Measurements from ENCODE around the gene CNTNAP2.

The CNTNAP2 gene

GRCh38 chr7:146296028-146296427 lies 179.4 kb downstream of the CNTNAP2 start:
- no peak for DNase-seq (ENCODE audit: low spot score)

- DNase-seq (ENCODE audit: low spot score): no peak
These were observed 198.4 kb downstream of the CNTNAP2 start for GRCh38 chr7:146314962-146315361.

GRCh38 chr7:146319629-146320028 lies 203.0 kb downstream of the CNTNAP2 start:
- no peak for DNase-seq (ENCODE audit: low spot score)

GRCh38 chr7:146321301-146321700 lies 204.7 kb downstream of the CNTNAP2 start:
- DNase-seq (ENCODE audit: low spot score): no peak

- no peak for DNase-seq (ENCODE audit: low spot score)
These were observed 214.8 kb downstream of the CNTNAP2 start for GRCh38 chr7:146331369-146331768.

- DNase-seq (ENCODE audit: low spot score): no peak
These were observed 228.7 kb downstream of the CNTNAP2 start for GRCh38 chr7:146345251-146345650.

- no peak for DNase-seq (ENCODE audit: low spot score)
These were observed 229.5 kb downstream of the CNTNAP2 start for GRCh38 chr7:146346096-146346495.

- no peak for DNase-seq (ENCODE audit: low spot score)
These were observed 238.6 kb downstream of the CNTNAP2 start for GRCh38 chr7:146355216-146355615.

GRCh38 chr7:146359176-146359575 lies 242.6 kb downstream of the CNTNAP2 start:
- no peak for DNase-seq (ENCODE audit: low spot score)

GRCh38 chr7:146366938-146367337 lies 250.3 kb downstream of the CNTNAP2 start:
- no peak for DNase-seq (ENCODE audit: low spot score)

GRCh38 chr7:146370171-146370570 lies 253.6 kb downstream of the CNTNAP2 start:
- DNase-seq (ENCODE audit: low spot score): no peak

- no peak for DNase-seq (ENCODE audit: low spot score)
These were observed 258.6 kb downstream of the CNTNAP2 start for GRCh38 chr7:146375170-146375569.

- DNase-seq (ENCODE audit: low spot score): no peak
These were observed 261.6 kb downstream of the CNTNAP2 start for GRCh38 chr7:146378196-146378595.

GRCh38 chr7:146387140-146387539 lies 270.5 kb downstream of the CNTNAP2 start:
- no peak for DNase-seq (ENCODE audit: low spot score)

- no peak for DNase-seq (ENCODE audit: low spot score)
These were observed 272.3 kb downstream of the CNTNAP2 start for GRCh38 chr7:146388928-146389327.

GRCh38 chr7:146393346-146393745 lies 276.7 kb downstream of the CNTNAP2 start:
- no peak for DNase-seq (ENCODE audit: low spot score)

- DNase-seq (ENCODE audit: low spot score): no peak
These were observed 280.5 kb downstream of the CNTNAP2 start for GRCh38 chr7:146397141-146397540.

- no peak for DNase-seq (ENCODE audit: low spot score)
These were observed 285.3 kb downstream of the CNTNAP2 start for GRCh38 chr7:146401939-146402338.

GRCh38 chr7:146405737-146406136 lies 289.1 kb downstream of the CNTNAP2 start:
- no peak for DNase-seq (ENCODE audit: low spot score)

GRCh38 chr7:146411975-146412374 lies 295.4 kb downstream of the CNTNAP2 start:
- no peak for DNase-seq (ENCODE audit: low spot score)

GRCh38 chr7:146412781-146413180 lies 296.2 kb downstream of the CNTNAP2 start:
- DNase-seq (ENCODE audit: low spot score): no peak

- DNase-seq (ENCODE audit: low spot score): no peak
These were observed 297.8 kb downstream of the CNTNAP2 start for GRCh38 chr7:146414373-146414772.

- DNase-seq (ENCODE audit: low spot score): no peak
These were observed 298.3 kb downstream of the CNTNAP2 start for GRCh38 chr7:146414937-146415336.

- DNase-seq (ENCODE audit: low spot score): no peak
These were observed 300.6 kb downstream of the CNTNAP2 start for GRCh38 chr7:146417176-146417575.

- no peak for DNase-seq (ENCODE audit: low spot score)
These were observed 306.8 kb downstream of the CNTNAP2 start for GRCh38 chr7:146423446-146423845.

Data from activated CD4-positive, alpha-beta T cell treated with anti-CD3 and anti-CD28 coated beads, Interleukin-2, Interleukin-4, amounts not matched to agents 100 ng/mL and 50 ng/mL, durations not matched to agents 16 hours and 8 hours (primary cell).